SK-N-SH (cell line): ENCODE results near the gene ABLIM2. TPM values are rescaled to one million over a fixed set of nuclear protein-coding genes. Genes with fewer than 3 reads are reported as not detected.

Experiments
- CTCF ChIA-PET: fragments of 300-600, 350-600 bp; formaldehyde crosslinking; extraction: SDS; loops from one replicate; lab custom pipeline; 2021; lab: Yijun Ruan, JAX
- POLR2A ChIA-PET: fragments of 350-600 bp; sonication (Branson Sonifier 250); formaldehyde crosslinking; extraction: SDS; loops from one replicate; lab custom pipeline; 2020; ENCODE audit warnings: antibody characterized with exemption, inconsistent platforms; lab: Yijun Ruan, JAX
- DNase-seq: peaks from one replicate; pipeline ENCODE4 v3.0.0; 2012
- H2AFZ ChIP-seq: fragments of 200-600 bp; sonication (generic); 2 replicates; pipeline ENCODE4 v1.8.1; 2016; ENCODE audit warnings: antibody characterized with exemption, mild to moderate bottlenecking, low read depth
- H3F3A ChIP-seq: fragments of 200-600 bp; sonication (generic); replicated peaks from 2 replicates; pipeline ENCODE3; 2016; ENCODE audit warnings: antibody characterized with exemption, mild to moderate bottlenecking; ENCODE audit not compliant: insufficient read depth
- H3K27ac ChIP-seq, 2 experiments: fragments of 200-500 bp in 1 of 2; fragments of 200-600 bp in 1 of 2; sonication (Bioruptor generic) in 1 of 2; sonication (generic), shearing (Covaris generic) in 1 of 2; 2 replicates each; pipeline versions ENCODE4 v1.5.1 to v1.6.1; 2014 to 2016; ENCODE audit warnings: low read depth in 2 of 2, inconsistent platforms in 1 of 2, low read length in 1 of 2, mild to moderate bottlenecking in 1 of 2, mixed read lengths in 1 of 2
- H3K27me3 ChIP-seq: fragments of 200-600 bp; sonication (generic), shearing (Covaris generic); 2 replicates; pipeline ENCODE4 v1.6.1; 2016; ENCODE audit warnings: mixed run types; ENCODE audit not compliant: insufficient read depth
- H3K36me3 ChIP-seq, 2 experiments: fragments of 200-500 bp in 1 of 2; fragments of 200-600 bp in 1 of 2; sonication (Bioruptor generic) in 1 of 2; sonication (generic) in 1 of 2; replicated peaks in 1 of 2; 2 replicates each; pipeline versions ENCODE3 to v1.5.1; 2014 to 2016; ENCODE audit warnings: low read length in 1 of 2, mild to moderate bottlenecking in 1 of 2; ENCODE audit not compliant: insufficient read depth in 2 of 2, control insufficient read depth in 1 of 2
- H3K4me1 ChIP-seq, 2 experiments: fragments of 200-500 bp in 1 of 2; fragments of 200-600 bp in 1 of 2; sonication (Bioruptor generic) in 1 of 2; sonication (generic), shearing (Covaris generic) in 1 of 2; 2 replicates each; pipeline versions ENCODE4 v1.5.1 to v1.6.1; 2014 to 2016; ENCODE audit warnings: low read depth in 1 of 2, low read length in 1 of 2, mixed run types in 1 of 2; ENCODE audit not compliant: insufficient read depth in 2 of 2, control insufficient read depth in 1 of 2
- H3K4me2 ChIP-seq: fragments of 200-600 bp; sonication (generic), shearing (Covaris generic); 2 replicates; pipeline ENCODE4 v1.6.1; 2017; ENCODE audit warnings: mixed run types
- H3K4me3 ChIP-seq, 2 experiments: fragments of 200-500 bp in 1 of 2; fragments of 200-600 bp in 1 of 2; sonication (Bioruptor generic) in 1 of 2; sonication (generic), shearing (Covaris generic) in 1 of 2; 2 replicates each; pipeline versions ENCODE4 v1.5.1 to v1.8.1; 2014 to 2016; ENCODE audit warnings: low read depth in 2 of 2, inconsistent platforms in 1 of 2, low read length in 1 of 2, mild to moderate bottlenecking in 1 of 2, mixed read lengths in 1 of 2, moderate library complexity in 1 of 2
- H3K79me2 ChIP-seq: fragments of 200-600 bp; sonication (generic); 2 replicates; pipeline ENCODE4 v1.8.1; 2017; ENCODE audit warnings: mild to moderate bottlenecking; ENCODE audit not compliant: insufficient read depth
- H3K9ac ChIP-seq: fragments of 200-600 bp; sonication (generic); 2 replicates; pipeline ENCODE4 v1.6.1; 2017; ENCODE audit warnings: mixed run types
- H3K9me2 ChIP-seq: fragments of 200-600 bp; sonication (generic); 2 replicates; pipeline ENCODE4 v1.6.1; 2017; ENCODE audit warnings: mixed run types
- H3K9me3 ChIP-seq: fragments of 200-600 bp; sonication (generic); 2 replicates; pipeline ENCODE4 v1.6.1; 2017; ENCODE audit warnings: mixed run types, mild to moderate bottlenecking, moderate library complexity
- H4K20me1 ChIP-seq: fragments of 200-600 bp; sonication (generic); 2 replicates; pipeline ENCODE4 v1.6.1; 2017; ENCODE audit warnings: mild to moderate bottlenecking, mixed run types; ENCODE audit not compliant: insufficient read depth
- CHD2 ChIP-seq: fragments of 150-350 bp; IDR thresholded peaks from 2 replicates; pipeline ENCODE4 v1.6.1; 2018; ENCODE audit warnings: low read length; ENCODE audit not compliant: partially characterized antibody
- EP300 ChIP-seq, 2 experiments: IDR thresholded peaks; 2 replicates each; pipeline versions ENCODE4 v1.4.0 to v1.6.1; 2012; ENCODE audit warnings: borderline replicate concordance in 1 of 2, low read depth in 1 of 2, low read length in 1 of 2
- EZH2phosphoT487 ChIP-seq: fragments of 200-600 bp; sonication (generic); IDR thresholded peaks from 2 replicates; pipeline ENCODE4 v1.6.1; 2017; ENCODE audit warnings: low read depth, mixed run types, mild to moderate bottlenecking, antibody characterized with exemption, moderate library complexity, borderline replicate concordance
- FOSL2 ChIP-seq: IDR thresholded peaks from 2 replicates; pipeline ENCODE4 v1.4.0; 2012; ENCODE audit warnings: low read depth, mild to moderate bottlenecking, moderate library complexity, borderline replicate concordance
- FOXJ3 ChIP-seq: sonication (generic); formaldehyde crosslinking; IDR thresholded peaks from 2 replicates; pipeline ENCODE4 v1.5.1; 2020; ENCODE audit warnings: mild to moderate bottlenecking, missing genetic modification reagents
- FOXM1 ChIP-seq: IDR thresholded peaks from 2 replicates; pipeline ENCODE4 v1.4.0; 2012; ENCODE audit warnings: low read depth, mild to moderate bottlenecking
- GATA2 ChIP-seq: sonication (generic); formaldehyde crosslinking; IDR thresholded peaks from 2 replicates; pipeline ENCODE4 v1.5.0; 2020; ENCODE audit warnings: mild to moderate bottlenecking, missing genetic modification reagents
- JUND ChIP-seq: IDR thresholded peaks from 2 replicates; pipeline ENCODE4 v1.4.0; 2012
- NFIC ChIP-seq: IDR thresholded peaks from 2 replicates; pipeline ENCODE4 v1.4.0; 2012; ENCODE audit warnings: borderline replicate concordance
- RFX5 ChIP-seq: IDR thresholded peaks from 2 replicates; pipeline ENCODE4 v1.6.1; 2012; ENCODE audit warnings: mild to moderate bottlenecking, improper control_type of control experiment, low read length
- RXRA ChIP-seq: IDR thresholded peaks from 2 replicates; pipeline ENCODE4 v1.4.0; 2012; ENCODE audit warnings: low read depth, mild to moderate bottlenecking, borderline replicate concordance
- SIN3A ChIP-seq: IDR thresholded peaks from 2 replicates; pipeline ENCODE4 v1.6.1; 2012; ENCODE audit warnings: low read depth, mild to moderate bottlenecking, low read length, moderate library complexity, borderline replicate concordance
- TAF1 ChIP-seq: IDR thresholded peaks from 2 replicates; pipeline ENCODE4 v1.6.1; 2012; ENCODE audit warnings: low read depth, mild to moderate bottlenecking, low read length, moderate library complexity, borderline replicate concordance
- TCF12 ChIP-seq: IDR thresholded peaks from 2 replicates; pipeline ENCODE4 v1.4.0; 2012
- TEAD4 ChIP-seq: IDR thresholded peaks from 2 replicates; pipeline ENCODE4 v1.4.0; 2012; ENCODE audit warnings: mild to moderate bottlenecking, borderline replicate concordance; ENCODE audit not compliant: insufficient read depth
- YY1 ChIP-seq: IDR thresholded peaks from 2 replicates; pipeline ENCODE4 v1.4.0; 2012; ENCODE audit warnings: low read depth, mild to moderate bottlenecking
- WGBS: methylation state at CpG from one replicate; pipeline ENCODE4 v1.1.6; 2017; ENCODE audit warnings: low lambda C conversion rate; 5-methylcytosine and 5-hydroxymethylcytosine counted together
- polyA plus RNA-seq, 3 experiments: library from polyadenylated mRNA; depleted of rRNA; stranded (reverse); fragments of >200 nt; gene quantifications; 2 replicates each; pipeline ENCODE4 v1.2.3, GENCODE V29; 2012
- TF ChIP-seq, protein P1 (sequence below): fragments of 150-350 bp; IDR thresholded peaks from 2 replicates; pipeline ENCODE4 v1.6.1; 2017; ENCODE audit warnings: antibody characterized with exemption, low read length, low read depth, borderline replicate concordance
- TF ChIP-seq, protein P2 (sequence below): IDR thresholded peaks from 2 replicates; pipeline ENCODE4 v1.6.1; 2012; ENCODE audit warnings: mild to moderate bottlenecking, low read depth, low read length, moderate library complexity
- TF ChIP-seq, protein P3 (sequence below): IDR thresholded peaks from 2 replicates; pipeline ENCODE4 v1.4.0; 2012; ENCODE audit warnings: low read depth, borderline replicate concordance
- TF ChIP-seq, protein P4 (sequence below): IDR thresholded peaks from 2 replicates; pipeline ENCODE4; 2012
- TF ChIP-seq, protein P5 (sequence below): fragments of 150-350 bp; IDR thresholded peaks from 2 replicates; pipeline ENCODE4 v1.6.1; 2016; ENCODE audit warnings: mild to moderate bottlenecking, low read depth, low read length
- TF ChIP-seq, protein P6 (sequence below): IDR thresholded peaks from 2 replicates; pipeline ENCODE4 v1.4.0; 2012; ENCODE audit warnings: low read depth

Gene ABLIM2
- polyA plus RNA-seq, 1 of the 3 experiments (the other 2 are of a cell fraction), result 0.53 TPM

DNA sequence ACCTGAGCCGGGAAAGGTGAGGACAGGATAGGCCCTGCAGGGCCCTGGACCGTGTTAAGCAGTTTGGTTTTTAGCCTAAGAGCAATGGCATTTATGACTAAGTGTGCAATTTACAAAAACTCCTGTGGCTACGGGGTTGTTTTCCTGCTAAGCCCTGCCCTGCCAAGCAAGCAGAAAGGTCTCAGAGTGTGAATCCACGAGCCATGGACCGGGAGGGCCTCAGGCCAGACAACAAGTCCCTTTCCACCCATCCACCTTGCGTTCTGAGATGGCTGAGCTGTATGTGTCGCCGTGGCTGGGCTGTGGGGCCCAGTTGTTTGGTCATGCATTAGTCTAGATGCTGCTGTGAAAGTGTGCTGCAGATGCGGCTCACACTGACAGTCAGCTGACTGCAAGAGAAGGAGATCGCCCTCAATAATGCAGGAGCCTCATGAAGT is 185.1 kb downstream of the ABLIM2 start:
- no peak overlapping the region for H3K4me2 ChIP-seq
- ChIA-PET POLR2A (no interaction called here), CTCF (interaction anchor here (1.0 kb wide), 1 partner anchor 169 kb away, joined by 3 read pairs; no protein-coding TSS in a partner anchor)

DNA sequence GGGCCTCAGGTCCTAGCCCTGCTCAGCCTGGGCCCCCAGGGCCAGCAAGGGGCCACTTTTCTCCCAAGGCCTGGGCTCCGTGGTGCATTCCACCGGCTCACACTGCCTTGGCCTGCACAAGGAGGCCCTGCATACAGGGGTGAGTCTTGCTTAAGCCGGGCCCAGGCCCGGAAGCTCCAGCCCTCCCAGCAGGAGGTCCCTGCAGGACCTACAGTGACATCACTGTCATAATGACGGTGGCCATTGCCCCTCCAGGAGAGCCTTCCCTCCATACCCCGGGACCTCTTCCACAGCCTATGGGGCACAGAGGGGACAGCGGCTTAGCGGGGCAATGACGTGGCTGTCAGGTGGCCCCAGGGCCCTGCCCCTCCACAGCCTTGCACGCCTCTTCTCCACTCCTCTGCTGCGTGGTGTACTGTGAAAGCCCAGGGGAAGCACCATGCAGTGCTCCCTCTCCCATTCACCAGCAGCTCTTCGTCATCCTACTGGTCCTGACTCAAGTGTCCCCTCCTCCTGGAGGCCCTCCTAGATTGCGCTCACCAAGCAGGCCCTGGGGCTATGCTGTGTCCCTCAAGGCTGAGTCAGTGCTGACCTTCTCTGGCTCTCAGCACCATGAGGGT is 186.6 kb downstream of the ABLIM2 start:
- peaks cover 20 to 31% of the 10 kb centered on the region in 2 experiments; a peak in 3 of 4 replicates for H3K4me1 ChIP-seq
- POLR2A ChIA-PET, result no interaction called here
- 94% methylated on average over 3 of the region's 13 CpGs for WGBS
- no peak overlapping the region for H3K4me3 ChIP-seq
- no peaks in the 10 kb centered on the region for H3K9me2 ChIP-seq
- H3K4me2 ChIP-seq, result no peak overlapping the region
- H3K9ac ChIP-seq, result no peak overlapping the region
- DNase-seq, result no peak
- peaks cover 21% of the 10 kb centered on the region for H3F3A ChIP-seq
- no peaks in the 10 kb centered on the region for H3K9me3 ChIP-seq
- CTCF ChIA-PET, result interaction anchor here (0.9 kb wide), 1 partner anchor 13 kb away, joined by 3 read pairs; no protein-coding TSS in a partner anchor
- no peaks in the 10 kb centered on the region for H3K27me3 ChIP-seq
- no peaks in the 10 kb centered on the region for H4K20me1 ChIP-seq
- H3K36me3 ChIP-seq, result no peaks in the 10 kb centered on the region
- H3K79me2 ChIP-seq, result peaks cover 10% of the 10 kb centered on the region; the same call in 1 of the 2 replicates
- no peak overlapping the region for H2AFZ ChIP-seq
- no peak overlapping the region for H3K27ac ChIP-seq
- TF ChIP-seq NFIC, result no peak
- TF ChIP-seq, protein P1, sequence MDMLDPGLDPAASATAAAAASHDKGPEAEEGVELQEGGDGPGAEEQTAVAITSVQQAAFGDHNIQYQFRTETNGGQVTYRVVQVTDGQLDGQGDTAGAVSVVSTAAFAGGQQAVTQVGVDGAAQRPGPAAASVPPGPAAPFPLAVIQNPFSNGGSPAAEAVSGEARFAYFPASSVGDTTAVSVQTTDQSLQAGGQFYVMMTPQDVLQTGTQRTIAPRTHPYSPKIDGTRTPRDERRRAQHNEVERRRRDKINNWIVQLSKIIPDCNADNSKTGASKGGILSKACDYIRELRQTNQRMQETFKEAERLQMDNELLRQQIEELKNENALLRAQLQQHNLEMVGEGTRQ, result no peak
- TF ChIP-seq, protein P2, sequence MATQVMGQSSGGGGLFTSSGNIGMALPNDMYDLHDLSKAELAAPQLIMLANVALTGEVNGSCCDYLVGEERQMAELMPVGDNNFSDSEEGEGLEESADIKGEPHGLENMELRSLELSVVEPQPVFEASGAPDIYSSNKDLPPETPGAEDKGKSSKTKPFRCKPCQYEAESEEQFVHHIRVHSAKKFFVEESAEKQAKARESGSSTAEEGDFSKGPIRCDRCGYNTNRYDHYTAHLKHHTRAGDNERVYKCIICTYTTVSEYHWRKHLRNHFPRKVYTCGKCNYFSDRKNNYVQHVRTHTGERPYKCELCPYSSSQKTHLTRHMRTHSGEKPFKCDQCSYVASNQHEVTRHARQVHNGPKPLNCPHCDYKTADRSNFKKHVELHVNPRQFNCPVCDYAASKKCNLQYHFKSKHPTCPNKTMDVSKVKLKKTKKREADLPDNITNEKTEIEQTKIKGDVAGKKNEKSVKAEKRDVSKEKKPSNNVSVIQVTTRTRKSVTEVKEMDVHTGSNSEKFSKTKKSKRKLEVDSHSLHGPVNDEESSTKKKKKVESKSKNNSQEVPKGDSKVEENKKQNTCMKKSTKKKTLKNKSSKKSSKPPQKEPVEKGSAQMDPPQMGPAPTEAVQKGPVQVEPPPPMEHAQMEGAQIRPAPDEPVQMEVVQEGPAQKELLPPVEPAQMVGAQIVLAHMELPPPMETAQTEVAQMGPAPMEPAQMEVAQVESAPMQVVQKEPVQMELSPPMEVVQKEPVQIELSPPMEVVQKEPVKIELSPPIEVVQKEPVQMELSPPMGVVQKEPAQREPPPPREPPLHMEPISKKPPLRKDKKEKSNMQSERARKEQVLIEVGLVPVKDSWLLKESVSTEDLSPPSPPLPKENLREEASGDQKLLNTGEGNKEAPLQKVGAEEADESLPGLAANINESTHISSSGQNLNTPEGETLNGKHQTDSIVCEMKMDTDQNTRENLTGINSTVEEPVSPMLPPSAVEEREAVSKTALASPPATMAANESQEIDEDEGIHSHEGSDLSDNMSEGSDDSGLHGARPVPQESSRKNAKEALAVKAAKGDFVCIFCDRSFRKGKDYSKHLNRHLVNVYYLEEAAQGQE, result no peak
- TF ChIP-seq, protein P3, sequence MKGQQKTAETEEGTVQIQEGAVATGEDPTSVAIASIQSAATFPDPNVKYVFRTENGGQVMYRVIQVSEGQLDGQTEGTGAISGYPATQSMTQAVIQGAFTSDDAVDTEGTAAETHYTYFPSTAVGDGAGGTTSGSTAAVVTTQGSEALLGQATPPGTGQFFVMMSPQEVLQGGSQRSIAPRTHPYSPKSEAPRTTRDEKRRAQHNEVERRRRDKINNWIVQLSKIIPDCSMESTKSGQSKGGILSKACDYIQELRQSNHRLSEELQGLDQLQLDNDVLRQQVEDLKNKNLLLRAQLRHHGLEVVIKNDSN, result no peak
- no peak for TF ChIP-seq YY1
- no peak for TF ChIP-seq RFX5
- TF ChIP-seq, protein P4, sequence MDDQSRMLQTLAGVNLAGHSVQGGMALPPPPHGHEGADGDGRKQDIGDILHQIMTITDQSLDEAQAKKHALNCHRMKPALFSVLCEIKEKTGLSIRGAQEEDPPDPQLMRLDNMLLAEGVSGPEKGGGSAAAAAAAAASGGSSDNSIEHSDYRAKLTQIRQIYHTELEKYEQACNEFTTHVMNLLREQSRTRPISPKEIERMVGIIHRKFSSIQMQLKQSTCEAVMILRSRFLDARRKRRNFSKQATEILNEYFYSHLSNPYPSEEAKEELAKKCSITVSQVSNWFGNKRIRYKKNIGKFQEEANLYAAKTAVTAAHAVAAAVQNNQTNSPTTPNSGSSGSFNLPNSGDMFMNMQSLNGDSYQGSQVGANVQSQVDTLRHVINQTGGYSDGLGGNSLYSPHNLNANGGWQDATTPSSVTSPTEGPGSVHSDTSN, result no peak

More for the DNA sequence above, 185.1 kb downstream of the ABLIM2 start:
- no peaks in the 10 kb centered on the region for H3K9me3 ChIP-seq
- no peaks in the 10 kb centered on the region for H3K36me3 ChIP-seq
- peaks cover 21% of the 10 kb centered on the region for H3F3A ChIP-seq
- H3K4me1 ChIP-seq, result peaks cover 21 to 24% of the 10 kb centered on the region in 2 experiments; a peak in 3 of 4 replicates
- H3K27me3 ChIP-seq, result no peaks in the 10 kb centered on the region
- H3K9me2 ChIP-seq, result no peaks in the 10 kb centered on the region
- H4K20me1 ChIP-seq, result no peaks in the 10 kb centered on the region
- H3K27ac ChIP-seq, result 0 out of 4 replicates have a peak overlapping the region, but pooled peaks of 1 of the 2 experiments have one; percentile 2
- no peak overlapping the region for H3K9ac ChIP-seq
- no peak overlapping the region for H3K4me3 ChIP-seq
- 76% methylated on average over 10 of the region's 10 CpGs for WGBS
- DNase-seq, result no peak
- peaks cover 10% of the 10 kb centered on the region; the same call in 1 of the 2 replicates for H3K79me2 ChIP-seq
- H2AFZ ChIP-seq, result no peak overlapping the region
- TF ChIP-seq FOXJ3 (CRISPR knock-in tag), result no peak
- TF ChIP-seq, protein P5, sequence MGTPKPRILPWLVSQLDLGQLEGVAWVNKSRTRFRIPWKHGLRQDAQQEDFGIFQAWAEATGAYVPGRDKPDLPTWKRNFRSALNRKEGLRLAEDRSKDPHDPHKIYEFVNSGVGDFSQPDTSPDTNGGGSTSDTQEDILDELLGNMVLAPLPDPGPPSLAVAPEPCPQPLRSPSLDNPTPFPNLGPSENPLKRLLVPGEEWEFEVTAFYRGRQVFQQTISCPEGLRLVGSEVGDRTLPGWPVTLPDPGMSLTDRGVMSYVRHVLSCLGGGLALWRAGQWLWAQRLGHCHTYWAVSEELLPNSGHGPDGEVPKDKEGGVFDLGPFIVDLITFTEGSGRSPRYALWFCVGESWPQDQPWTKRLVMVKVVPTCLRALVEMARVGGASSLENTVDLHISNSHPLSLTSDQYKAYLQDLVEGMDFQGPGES, result no peak
- no peak for TF ChIP-seq FOXM1
- TF ChIP-seq FOSL2, result no peak
- no peak for TF ChIP-seq GATA2 (CRISPR knock-in tag)
- no peak for TF ChIP-seq SIN3A
- no peak for TF ChIP-seq TCF12
- no peak for TF ChIP-seq JUND
- no peak for TF ChIP-seq RXRA
- TF ChIP-seq, protein P4, result no peak
- no peak for TF ChIP-seq EZH2phosphoT487
- no peak for TF ChIP-seq TAF1
- TF ChIP-seq EP300 (IDR thresholded peaks at IDR 0.05; ENCODE audit: borderline replicate concordance in 1 of 2, low read depth in 1 of 2, low read length in 1 of 2), result no peak
- no peak for TF ChIP-seq CHD2
- no peak for TF ChIP-seq YY1
- no peak for TF ChIP-seq TEAD4
- TF ChIP-seq, protein P6, sequence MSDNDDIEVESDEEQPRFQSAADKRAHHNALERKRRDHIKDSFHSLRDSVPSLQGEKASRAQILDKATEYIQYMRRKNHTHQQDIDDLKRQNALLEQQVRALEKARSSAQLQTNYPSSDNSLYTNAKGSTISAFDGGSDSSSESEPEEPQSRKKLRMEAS, result no peak
